ENCODE data around the gene AK4. TPM values are rescaled to one million over a fixed set of nuclear protein-coding genes. Genes with fewer than 3 reads are reported as not detected.
"Not testable (repeated sequence)": the region's sequence is repeated elsewhere in the genome, so short reads cannot be mapped to it uniquely, and the experiment has no call there.

The AK4 gene
- total RNA-seq, 1 experiment from 2014 or later = 0.21 TPM

DNA sequence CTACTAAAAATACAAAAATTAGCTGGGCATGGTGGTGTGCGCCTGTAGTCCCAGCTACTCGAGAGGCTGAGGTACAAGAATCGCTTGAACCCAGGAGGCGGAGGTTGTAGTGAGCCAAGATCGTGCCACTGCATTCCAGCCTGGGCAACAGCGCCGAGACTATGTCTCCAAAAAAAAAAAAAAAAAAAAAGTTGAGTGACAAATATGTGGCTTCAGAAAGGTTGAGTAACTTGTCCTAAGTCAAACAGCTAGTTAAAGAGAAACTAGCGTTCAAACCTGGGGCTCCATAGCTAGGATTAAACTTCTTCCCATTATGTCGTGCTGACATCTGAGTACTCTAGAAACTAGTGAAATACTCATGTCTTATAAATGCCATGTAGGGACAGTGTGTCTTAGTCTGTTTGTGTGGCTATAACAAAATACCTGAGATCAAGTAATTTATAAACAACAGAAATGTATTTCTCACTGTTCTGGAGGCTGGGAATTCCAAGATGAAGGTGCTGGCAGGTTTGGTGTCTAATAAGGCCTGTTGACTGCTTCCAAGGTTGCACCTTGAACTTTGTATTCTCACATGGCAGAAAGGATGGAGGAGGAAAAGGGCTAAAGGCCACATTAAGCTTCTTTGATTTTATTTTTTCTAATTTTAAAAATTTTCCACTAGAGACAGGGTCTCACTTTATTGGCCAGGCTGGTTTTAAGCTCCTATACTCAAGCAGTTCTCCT is 12.0 kb downstream of the AK4 start:
- H3K36me3 ChIP-seq = no peaks in the 10 kb centered on the region
- no peak overlapping the region for H3K27ac ChIP-seq
- H3K27me3 ChIP-seq (replicated peaks) = no peaks in the 10 kb centered on the region
- no peaks in the 10 kb centered on the region for H3K4me1 ChIP-seq (replicated peaks)
- no peak overlapping the region for H3K4me3 ChIP-seq
- no peaks in the 10 kb centered on the region for H3K9me3 ChIP-seq (replicated peaks)
- no peak for DNase-seq (ENCODE audit: low read depth in 1 of 2, low spot score in 2 of 2)

DNA sequence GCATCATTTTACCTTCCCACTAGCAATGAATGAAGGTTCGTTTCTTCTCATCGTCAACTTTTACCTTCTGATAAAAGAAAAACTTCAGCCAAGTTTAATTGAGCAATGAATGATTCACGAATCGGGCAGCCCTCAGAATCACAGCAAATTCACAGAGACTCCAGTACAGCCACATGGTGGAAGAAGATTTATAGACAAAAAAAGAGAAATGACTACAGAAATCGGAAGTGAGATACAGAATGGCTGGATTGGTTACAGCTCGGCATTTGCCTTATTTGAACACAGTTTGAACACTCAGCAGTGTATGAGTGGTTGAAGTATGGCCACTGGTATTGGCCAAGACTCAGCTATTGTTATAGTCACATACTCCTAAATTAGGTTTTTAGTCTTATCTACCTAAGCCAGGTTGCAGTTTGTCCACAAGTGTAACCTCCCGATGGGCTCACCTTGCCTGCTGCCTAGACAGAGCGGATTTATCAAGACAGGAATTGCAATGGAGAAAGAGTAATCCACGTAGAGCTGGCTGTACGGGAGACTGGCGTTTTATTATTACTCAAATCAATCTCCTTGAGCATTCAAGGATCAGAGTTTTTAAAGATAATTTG is 15.3 kb downstream of the AK4 start:
- no peak overlapping the region for H3K4me3 ChIP-seq
- H3K4me1 ChIP-seq (replicated peaks) = no peaks in the 10 kb centered on the region
- no peak for DNase-seq (ENCODE audit: low read depth in 1 of 2, low spot score in 2 of 2)
- no peaks in the 10 kb centered on the region for H3K27me3 ChIP-seq (replicated peaks)
- H3K36me3 ChIP-seq = no peaks in the 10 kb centered on the region
- no peak overlapping the region for H3K27ac ChIP-seq
- H3K9me3 ChIP-seq (replicated peaks) = no peaks in the 10 kb centered on the region

DNA sequence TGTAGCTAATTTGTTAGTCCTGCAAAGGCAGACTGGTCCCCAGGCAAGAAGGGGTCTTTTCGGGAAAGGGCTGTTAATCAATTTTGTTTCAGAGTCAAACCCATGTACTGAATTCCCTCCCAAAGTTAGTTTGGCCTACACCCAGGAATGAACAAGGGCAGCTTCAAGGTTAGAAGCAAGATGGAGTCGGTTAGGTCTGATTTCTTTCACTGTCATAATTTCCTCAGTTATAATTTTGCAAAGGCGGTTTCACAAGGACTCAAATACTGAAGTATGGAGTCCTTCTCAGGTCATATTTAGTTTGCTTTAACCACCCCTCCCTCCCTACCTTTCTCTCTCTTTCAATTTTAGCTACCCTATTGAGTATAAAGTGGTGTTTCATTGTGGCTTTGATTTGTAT is 16.1 kb downstream of the AK4 start:
- DNase-seq (ENCODE audit: low read depth in 1 of 2, low spot score in 2 of 2); H3K27ac ChIP-seq; H3K9me3 ChIP-seq (replicated peaks); H3K27me3 ChIP-seq (replicated peaks); H3K4me1 ChIP-seq (replicated peaks); H3K36me3 ChIP-seq; H3K4me3 ChIP-seq: not testable (repeated sequence)

DNA sequence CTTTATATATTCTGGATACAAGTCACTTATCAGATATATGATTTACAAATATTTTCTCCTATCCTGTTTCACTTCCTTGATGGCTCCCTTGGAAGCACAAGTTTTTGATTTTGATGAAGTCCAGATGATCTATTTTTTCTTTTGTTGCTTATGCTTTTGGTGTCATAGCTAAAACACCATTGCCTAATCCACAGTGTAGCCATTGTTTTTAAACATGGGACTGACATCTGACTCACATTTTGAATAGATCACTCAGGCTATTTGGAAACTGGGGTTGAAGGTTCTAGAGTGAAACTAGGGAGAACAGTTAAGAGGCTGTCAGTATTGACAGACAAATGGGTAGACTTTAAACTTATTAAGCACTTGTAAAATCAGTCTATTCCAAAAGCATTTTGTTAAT is 16.6 kb downstream of the AK4 start:
- Histone ChIP-seq H3K27ac (no peak overlapping the region), H3K4me1 (replicated peaks) (no peaks in the 10 kb centered on the region), H3K36me3 (no peaks in the 10 kb centered on the region), H3K4me3 (no peak overlapping the region), H3K9me3 (replicated peaks) (no peaks in the 10 kb centered on the region), H3K27me3 (replicated peaks) (no peaks in the 10 kb centered on the region)
- no peak for DNase-seq (ENCODE audit: low read depth in 1 of 2, low spot score in 2 of 2)

DNA sequence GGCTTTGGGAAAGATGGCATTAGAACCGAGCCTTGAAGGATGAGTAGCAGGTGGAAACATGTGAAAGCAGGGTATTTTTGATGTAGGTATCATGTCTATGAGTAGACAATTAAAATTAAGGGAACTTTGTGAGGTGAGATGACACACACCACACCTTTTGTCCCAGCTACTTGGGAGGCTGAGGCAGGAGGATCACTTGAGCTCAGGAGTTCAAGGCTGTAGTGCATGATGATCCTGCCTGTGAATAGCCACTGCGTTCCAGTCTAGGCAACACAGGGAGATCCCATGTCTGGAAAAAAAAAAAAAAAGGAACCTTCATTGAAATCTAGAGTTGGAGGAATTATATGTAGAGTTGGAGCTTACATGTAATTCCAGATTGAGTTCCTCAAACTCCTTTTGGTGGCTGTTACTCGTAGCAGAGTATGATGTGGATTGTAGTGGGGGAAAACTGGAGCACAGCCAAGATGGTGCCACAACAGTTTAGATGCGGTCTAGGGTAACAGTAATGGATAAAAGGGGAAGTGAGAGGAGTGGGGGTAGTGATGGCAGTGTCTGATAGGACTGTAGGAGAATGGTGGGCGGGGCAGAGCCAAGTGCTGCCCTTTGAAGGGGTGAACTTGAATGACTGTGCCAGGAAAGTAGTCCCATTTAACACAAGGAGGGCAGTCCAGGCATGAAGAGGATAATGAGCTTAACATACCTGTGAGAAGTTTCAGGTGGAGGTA is 17.4 kb downstream of the AK4 start:
- H3K27me3 ChIP-seq (replicated peaks) = no peaks in the 10 kb centered on the region
- no peaks in the 10 kb centered on the region for H3K9me3 ChIP-seq (replicated peaks)
- H3K36me3 ChIP-seq = no peaks in the 10 kb centered on the region
- no peak overlapping the region for H3K4me3 ChIP-seq
- no peak for DNase-seq (ENCODE audit: low read depth in 1 of 2, low spot score in 2 of 2)
- H3K4me1 ChIP-seq (replicated peaks) = no peaks in the 10 kb centered on the region
- H3K27ac ChIP-seq = no peak overlapping the region

- Histone ChIP-seq H3K4me1 (replicated peaks) (no peaks in the 10 kb centered on the region), H3K27me3 (replicated peaks) (no peaks in the 10 kb centered on the region), H3K9me3 (replicated peaks) (no peaks in the 10 kb centered on the region), H3K4me3 (no peak overlapping the region), H3K36me3 (no peaks in the 10 kb centered on the region), H3K27ac (no peak overlapping the region)
- DNase-seq (ENCODE audit: low read depth in 1 of 2, low spot score in 2 of 2) = no peak
Observed at GRCh38 chr1:65166572-65167305, 18.7 kb downstream of the AK4 start.

- Histone ChIP-seq H3K9me3 (replicated peaks) (no peaks in the 10 kb centered on the region), H3K4me1 (replicated peaks) (no peaks in the 10 kb centered on the region), H3K4me3 (no peak overlapping the region), H3K36me3 (no peaks in the 10 kb centered on the region), H3K27ac (no peak overlapping the region), H3K27me3 (replicated peaks) (no peaks in the 10 kb centered on the region)
- DNase-seq (ENCODE audit: low read depth in 1 of 2, low spot score in 2 of 2) = no peak
Observed at GRCh38 chr1:65167586-65168242, 19.7 kb downstream of the AK4 start.

GRCh38 chr1:65168867-65169266 is 20.9 kb downstream of the AK4 start:
- H3K4me1 ChIP-seq (replicated peaks) = no peaks in the 10 kb centered on the region
- no peak overlapping the region for H3K27ac ChIP-seq
- no peaks in the 10 kb centered on the region for H3K9me3 ChIP-seq (replicated peaks)
- H3K4me3 ChIP-seq = no peak overlapping the region
- no peaks in the 10 kb centered on the region for H3K36me3 ChIP-seq
- no peak for DNase-seq (ENCODE audit: low read depth in 1 of 2, low spot score in 2 of 2)
- H3K27me3 ChIP-seq (replicated peaks) = no peaks in the 10 kb centered on the region

DNA sequence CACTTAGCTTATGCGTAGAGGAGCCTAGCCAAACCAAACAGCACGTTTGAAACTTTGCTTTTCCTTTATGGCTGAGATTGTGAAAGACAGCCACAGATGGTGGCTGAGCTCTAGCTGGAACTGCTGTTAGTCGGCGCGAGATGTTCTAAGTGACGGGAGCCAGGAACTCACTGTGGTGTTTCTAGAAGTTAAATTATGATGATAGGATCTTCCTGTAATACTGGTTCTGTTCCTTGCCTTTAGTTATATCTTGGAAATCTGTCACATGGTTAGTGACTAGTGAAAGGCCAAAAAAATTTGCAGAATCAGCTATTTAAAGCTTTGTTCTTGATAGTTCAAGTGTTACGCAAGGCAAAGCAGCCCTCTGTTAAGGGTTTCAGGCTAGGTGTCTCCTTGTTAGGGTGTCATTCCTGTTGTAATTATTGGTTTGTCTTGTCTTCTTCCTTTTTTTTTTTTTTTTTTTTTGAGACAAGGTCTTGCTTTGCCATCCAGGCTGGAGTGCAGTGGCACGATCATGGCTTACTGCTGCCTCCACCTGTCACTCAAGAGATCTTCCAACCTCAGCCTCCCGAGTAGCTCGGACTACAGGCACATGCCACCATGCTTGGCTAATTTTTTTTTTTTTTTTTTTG is 22.6 kb downstream of the AK4 start:
- no peak for DNase-seq (ENCODE audit: low read depth in 1 of 2, low spot score in 2 of 2)

GRCh38 chr1:65172936-65173690 is 25.1 kb downstream of the AK4 start:
- Histone ChIP-seq H3K27me3 (replicated peaks) (no peaks in the 10 kb centered on the region), H3K4me3 (no peak overlapping the region), H3K36me3 (no peaks in the 10 kb centered on the region), H3K9me3 (replicated peaks) (no peaks in the 10 kb centered on the region), H3K4me1 (replicated peaks) (no peaks in the 10 kb centered on the region), H3K27ac (no peak overlapping the region)
- no peak for DNase-seq (ENCODE audit: low read depth in 1 of 2, low spot score in 2 of 2)

More for the DNA sequence above, 22.6 kb downstream of the AK4 start:
- no peaks in the 10 kb centered on the region for H3K9me3 ChIP-seq (replicated peaks)
- H3K4me1 ChIP-seq (replicated peaks) = no peaks in the 10 kb centered on the region
- no peaks in the 10 kb centered on the region for H3K36me3 ChIP-seq
- no peak overlapping the region for H3K4me3 ChIP-seq
- H3K27ac ChIP-seq = no peak overlapping the region
- no peaks in the 10 kb centered on the region for H3K27me3 ChIP-seq (replicated peaks)

DNA sequence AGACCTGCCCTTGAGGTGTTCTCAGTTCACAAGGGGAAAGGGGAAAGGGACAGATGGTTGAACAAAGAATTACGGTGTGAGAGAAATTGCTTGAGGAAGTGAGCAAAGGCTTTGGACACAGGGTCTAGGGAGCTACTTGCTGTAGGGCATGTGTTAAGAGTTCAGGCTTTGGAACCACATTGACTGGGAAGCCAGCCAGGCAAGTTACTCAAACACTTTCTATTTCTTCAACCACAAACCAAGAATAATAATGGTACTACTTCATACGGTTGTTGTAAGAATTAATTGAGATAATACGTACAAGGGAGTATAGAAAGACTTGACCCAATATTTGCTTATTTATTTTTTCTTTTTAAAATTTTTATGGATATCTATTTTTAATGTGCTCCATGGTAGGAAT is 26.6 kb downstream of the AK4 start:
- H3K36me3 ChIP-seq = no peaks in the 10 kb centered on the region
- DNase-seq (ENCODE audit: low read depth in 1 of 2, low spot score in 2 of 2) = no peak
- no peak overlapping the region for H3K4me3 ChIP-seq
- H3K27ac ChIP-seq = no peak overlapping the region
- H3K9me3 ChIP-seq (replicated peaks) = no peaks in the 10 kb centered on the region
- no peaks in the 10 kb centered on the region for H3K27me3 ChIP-seq (replicated peaks)
- H3K4me1 ChIP-seq (replicated peaks) = no peaks in the 10 kb centered on the region

GRCh38 chr1:65175171-65176055 is 27.4 kb downstream of the AK4 start:
- no peak for DNase-seq (ENCODE audit: low read depth in 1 of 2, low spot score in 2 of 2)
- Histone ChIP-seq H3K4me1 (replicated peaks) (no peaks in the 10 kb centered on the region), H3K36me3 (no peaks in the 10 kb centered on the region), H3K9me3 (replicated peaks) (no peaks in the 10 kb centered on the region), H3K4me3 (no peak overlapping the region), H3K27ac (no peak overlapping the region), H3K27me3 (replicated peaks) (no peaks in the 10 kb centered on the region)

Measured in SJSA1 (cell line).